Right cardiac atrium (tissue), 5 donors: ENCODE data around the gene P2RX1. TPM values are rescaled to one million over a fixed set of nuclear protein-coding genes. Genes with fewer than 3 reads are reported as not detected.

ENCODE experiments used
- ATAC-seq, 2 donors: fragments of 200-7000 bp; cut with Tn5 transposase; one replicate each; pipeline versions ENCODE4 v1.8.0 to v1.9.1; 2020; ENCODE audit warnings: moderate library complexity in 2 of 2, mild to moderate bottlenecking in 1 of 2
- DNase-seq, 3 donors: peaks; one replicate each; pipeline ENCODE4 v3.0.0-alpha.2; 2020
- H3K27ac ChIP-seq: one replicate; pipeline ENCODE4 v1.5.1; 2013; ENCODE audit warnings: mild to moderate bottlenecking, low read length, control low read depth, moderate library complexity
- H3K27me3 ChIP-seq: one replicate; pipeline ENCODE4 v1.6.1; 2013; ENCODE audit not compliant: control insufficient read depth, insufficient read depth
- H3K4me1 ChIP-seq: one replicate; pipeline ENCODE4 v1.6.1; 2013; ENCODE audit warnings: low read length; ENCODE audit not compliant: control insufficient read depth, insufficient read depth
- H3K4me3 ChIP-seq: one replicate; pipeline ENCODE4 v1.5.1; 2013; ENCODE audit warnings: low read length, control low read depth
- H3K9me3 ChIP-seq: one replicate; pipeline ENCODE4 v1.6.1; 2013; ENCODE audit warnings: low read length; ENCODE audit not compliant: control insufficient read depth
- WGBS: extraction: QIAGEN DNeasy Blood & Tissue Kit; methylation state at CpG from one replicate; pipeline ENCODE4 v1.1.7; 2013; 5-methylcytosine and 5-hydroxymethylcytosine counted together
- intact Hi-C, 4 donors: fragments of 100-400 bp; cut with DNase I; formaldehyde crosslinking; loops; one replicate each; pipeline versions ENCODE4 v1.11.0 to v1.14.0; 2022 to 2023
- long read RNA-seq, 4 donors: library from polyadenylated mRNA; unstranded; transcript quantifications; one replicate each; pipeline ENCODE4 v2.0.0, GENCODE V29; 2020 to 2021
- polyA plus RNA-seq: library from polyadenylated mRNA; stranded (reverse); fragments of 200-250 nt; gene quantifications from one replicate; pipeline ENCODE4 v1.2.3, GENCODE V29; 2013
- total RNA-seq, 4 donors: library from RNA; stranded (reverse); fragmentation: NEBNext Ultra II Directional; extraction: Animal tissue kit (Norgen Biotek cat#: 25700); gene quantifications; one replicate each; pipeline ENCODE4 v1.2.1, GENCODE V29; 2021
- donor health status: healthy with polysubstance abuse.
- donor health status: DM: no; HTN: yes; CAD: no.
- donor health status: DM: no; HTN: no; CAD: no.
- donor health status: DM: no; HTN: yes; CAD: no; lungs with severe emphysema.
- donor health status: DM: yes; HTN: yes; CAD: no.

The P2RX1 gene
- 1 to 10 TPM in 3 of 4 donors, under 1 TPM in 1; 0.74 to 3.8 (median 1.4) TPM for total RNA-seq
- 1.1 TPM for polyA plus RNA-seq
- long read RNA-seq, donor 1, partial matches to known transcripts, result 1 of 6 reads
- long read RNA-seq, donor 1, other reads (novel, unspliced or antisense), result 4 of 6 reads
- long read RNA-seq, donor 2, result 0 reads
- long read RNA-seq, donor 3, transcript P2RX1-201 (12 exons, 2,697 nt), result major isoform, 6 of 30 reads
- long read RNA-seq, donor 3, partial matches to known transcripts, result 12 of 30 reads
- long read RNA-seq, donor 3, other reads (novel, unspliced or antisense), result 10 of 30 reads
- long read RNA-seq, donor 4, partial matches to known transcripts, result 0 of 4 reads
- long read RNA-seq, donor 4, other reads (novel, unspliced or antisense), result 0 of 4 reads

DNA sequence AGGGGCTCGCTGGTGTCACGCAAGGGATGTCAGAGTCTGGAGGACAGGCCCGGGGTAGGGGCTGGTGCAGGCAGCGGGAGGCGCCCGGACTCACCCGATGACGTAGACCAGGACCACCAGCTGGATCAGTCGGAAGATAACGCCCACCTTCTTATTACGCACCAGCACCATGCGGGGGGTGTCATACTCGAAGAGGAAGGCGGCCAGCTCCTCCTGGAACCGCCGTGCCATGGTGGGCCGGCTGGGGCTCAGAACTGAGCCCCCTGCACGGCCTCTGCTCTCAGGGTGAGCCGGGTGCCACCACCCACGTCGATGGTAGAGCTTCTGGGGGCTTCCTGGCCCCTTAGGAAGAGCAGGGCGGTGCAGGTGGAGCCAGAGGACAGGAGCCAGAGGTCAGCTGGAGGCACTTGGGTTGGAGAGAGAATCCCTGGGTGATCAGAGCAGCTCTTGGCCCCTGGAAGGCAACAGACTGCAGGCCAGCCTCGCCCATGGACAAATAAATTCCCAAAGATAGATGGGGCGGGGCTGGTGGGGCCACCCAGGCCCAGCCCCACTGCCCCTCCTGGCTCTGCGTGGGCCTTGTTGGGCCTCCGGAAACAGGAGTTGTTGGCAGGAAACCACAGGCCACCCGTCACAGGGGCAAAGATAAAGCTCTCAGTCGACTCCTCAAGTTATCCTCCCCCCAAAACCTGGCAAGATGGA, at the start of gene P2RX1:
Gene P2RX1, minus strand, starts transcription at position 471 of the 702 bp plus-strand sequence. Its CDS starts 240 bp downstream, at position 231.
- ATAC-seq (peak; percentile 17 to 52), DNase-seq (peak; percentile 71 to 85 (median 81))
- no peak within 1 kb of the TSS for H3K4me3 ChIP-seq
- H3K4me1 ChIP-seq, result peaks cover 14% of the 10 kb centered on the region
- H3K27me3 ChIP-seq, result no peaks in the 10 kb centered on the region
- H3K27ac ChIP-seq, result no peak within 1 kb of the TSS
- 58% methylated on average over 28 of the region's 28 CpGs for WGBS
- intact Hi-C loops, result loop anchor here in 1 of 4 donors (10.0 kb wide), 1 partner anchor 181 kb away; no protein-coding TSS in a partner anchor
- no peaks in the 10 kb centered on the region for H3K9me3 ChIP-seq

GRCh38 chr17:3965118-3965800, 49.0 kb upstream of the P2RX1 start:
- H3K27ac ChIP-seq, result no peak overlapping the region
- WGBS, result 25% methylated on average over 17 of the region's 17 CpGs
- peak overlapping the region; percentile 55 for H3K4me3 ChIP-seq
- H3K4me1 ChIP-seq, result peaks cover 3% of the 10 kb centered on the region
- no peaks in the 10 kb centered on the region for H3K27me3 ChIP-seq
- peak; percentile 72 to 86 (median 84) for DNase-seq
- intact Hi-C loops, result no loop called here
- H3K9me3 ChIP-seq, result no peaks in the 10 kb centered on the region
- peak; percentile 80 to 81 for ATAC-seq

- H3K4me3 ChIP-seq, result peak within 1 kb of the TSS; percentile 55
Observed at GRCh38 chr17:3964203-3965117, 48.2 kb upstream of the P2RX1 start, which contains the start of gene ATP2A3. TSS of gene ATP2A3 (minus strand) at chr17:3964437. CDS start at chr17:3964291, 146 bp downstream.

GRCh38 chr17:3963237-3964201, 47.3 kb upstream of the P2RX1 start:
- WGBS, result 10% methylated on average over 64 of the region's 64 CpGs
- peak overlapping the region; percentile 55 for H3K4me3 ChIP-seq
- peak in 2 of 3 donors; percentile 70 for DNase-seq
- H3K9me3 ChIP-seq, result no peaks in the 10 kb centered on the region
- peaks cover 3% of the 10 kb centered on the region for H3K4me1 ChIP-seq
- intact Hi-C loops, result no loop called here
- no peak for ATAC-seq
- H3K27me3 ChIP-seq, result no peaks in the 10 kb centered on the region
- H3K27ac ChIP-seq, result no peak overlapping the region

More at GRCh38 chr17:3964203-3965117, 48.2 kb upstream of the P2RX1 start, which contains the start of gene ATP2A3:
- peak in 2 of 3 donors; percentile 77 to 79 for DNase-seq
- Histone ChIP-seq H3K27ac (no peak within 1 kb of the TSS), H3K27me3 (no peaks in the 10 kb centered on the region), H3K9me3 (no peaks in the 10 kb centered on the region), H3K4me1 (peaks cover 3% of the 10 kb centered on the region)
- intact Hi-C loops, result no loop called here
- WGBS, result 2% methylated on average over 92 of the region's 92 CpGs
- ATAC-seq, result peak; percentile 58 to 65

GRCh38 chr17:3962965-3963236, 46.6 kb upstream of the P2RX1 start:
- intact Hi-C loops, result no loop called here
- no peaks in the 10 kb centered on the region for H3K27me3 ChIP-seq
- ATAC-seq, result no peak
- peaks cover 3% of the 10 kb centered on the region for H3K4me1 ChIP-seq
- no peak overlapping the region for H3K4me3 ChIP-seq
- DNase-seq, result no peak
- no peak overlapping the region for H3K27ac ChIP-seq
- H3K9me3 ChIP-seq, result no peaks in the 10 kb centered on the region

GRCh38 chr17:3962217-3962964, 46.1 kb upstream of the P2RX1 start:
- 69% methylated on average over 11 of the region's 11 CpGs for WGBS
- Histone ChIP-seq H3K4me1 (peaks cover 3% of the 10 kb centered on the region), H3K4me3 (no peak overlapping the region), H3K27ac (no peak overlapping the region), H3K27me3 (no peaks in the 10 kb centered on the region), H3K9me3 (no peaks in the 10 kb centered on the region)
- intact Hi-C loops, result no loop called here
- no peak for ATAC-seq
- peak in 1 of 3 donors; percentile 58 for DNase-seq

DNA sequence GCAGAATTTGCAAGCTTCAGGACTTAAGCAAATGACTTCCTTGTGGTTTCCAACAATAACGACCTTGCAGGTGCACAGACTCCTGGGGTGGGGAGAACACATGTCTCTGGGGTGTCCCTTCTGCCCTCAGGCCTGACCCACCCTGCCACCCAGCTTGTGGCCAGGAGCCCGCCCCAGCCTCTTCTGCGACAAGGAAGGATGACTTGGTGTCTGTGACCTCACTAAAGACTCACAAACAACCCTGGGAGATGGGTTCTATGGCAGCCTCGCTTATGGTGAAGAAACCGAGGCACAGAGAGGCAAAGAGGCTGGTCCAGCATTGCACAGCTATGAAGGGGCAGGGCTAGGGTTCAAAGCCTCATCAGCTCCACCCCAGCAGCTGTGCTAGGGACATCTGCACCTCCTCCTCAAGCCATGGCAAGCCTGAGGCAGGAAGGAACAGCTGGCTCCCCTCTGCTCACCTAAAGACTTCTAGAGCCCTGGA, 45.3 kb upstream of the P2RX1 start:
- DNase-seq (peak in 1 of 3 donors; percentile 37), ATAC-seq (no peak)
- Histone ChIP-seq H3K9me3 (no peaks in the 10 kb centered on the region), H3K4me1 (peaks cover 3% of the 10 kb centered on the region), H3K27me3 (no peaks in the 10 kb centered on the region), H3K4me3 (no peak overlapping the region), H3K27ac (no peak overlapping the region)
- 74% methylated on average over 5 of the region's 5 CpGs for WGBS
- intact Hi-C loops, result no loop called here

DNA sequence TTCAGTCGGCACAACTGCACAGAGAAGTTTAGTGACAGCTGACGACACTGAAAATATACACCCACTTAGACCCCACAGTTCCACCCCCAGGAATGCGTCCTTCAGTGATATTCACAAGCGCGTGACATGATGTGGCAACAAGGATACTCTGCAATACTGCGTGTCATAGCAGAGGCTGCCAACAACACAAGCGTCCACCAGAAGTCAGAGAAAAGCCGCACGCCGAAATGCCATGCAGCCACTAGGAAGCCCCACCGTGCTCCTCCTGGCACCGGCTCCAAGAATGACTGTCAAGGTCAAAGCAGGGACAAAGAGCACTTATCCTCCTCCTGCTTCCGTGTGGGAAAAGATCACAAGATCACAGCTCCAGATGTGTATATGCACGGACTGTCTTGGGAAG, 44.5 kb upstream of the P2RX1 start:
- ATAC-seq, result peak; percentile 14 to 56
- Histone ChIP-seq H3K4me1 (peaks cover 3% of the 10 kb centered on the region), H3K9me3 (no peaks in the 10 kb centered on the region), H3K4me3 (no peak overlapping the region), H3K27me3 (no peaks in the 10 kb centered on the region), H3K27ac (peak overlapping the region; percentile 15)
- intact Hi-C loops, result no loop called here
- DNase-seq, result peak in 1 of 3 donors; percentile 55
- WGBS, result 45% methylated on average over 14 of the region's 14 CpGs
